ENCODE measurements around the gene NAA11.

NAA11 gene

GRCh38 chr4:79273915-79274314 lies 51.9 kb downstream of the NAA11 start:
- TF ChIP-seq, protein P1, sequence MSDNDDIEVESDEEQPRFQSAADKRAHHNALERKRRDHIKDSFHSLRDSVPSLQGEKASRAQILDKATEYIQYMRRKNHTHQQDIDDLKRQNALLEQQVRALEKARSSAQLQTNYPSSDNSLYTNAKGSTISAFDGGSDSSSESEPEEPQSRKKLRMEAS (IDR thresholded peaks at IDR 0.05; ENCODE audit: low read depth, low read length) = no peak
- TF ChIP-seq POLR2A (IDR thresholded peaks at IDR 0.05; ENCODE audit: extremely low read depth, insufficient read length) (no peak), MYC (IDR thresholded peaks at IDR 0.05; ENCODE audit: low read depth, low read length) (no peak)
- no peak for DNase-seq (ENCODE audit: low read depth)
- no peak overlapping the region for H3K4me3 ChIP-seq (ENCODE audit: low read depth, low read length)

DNA sequence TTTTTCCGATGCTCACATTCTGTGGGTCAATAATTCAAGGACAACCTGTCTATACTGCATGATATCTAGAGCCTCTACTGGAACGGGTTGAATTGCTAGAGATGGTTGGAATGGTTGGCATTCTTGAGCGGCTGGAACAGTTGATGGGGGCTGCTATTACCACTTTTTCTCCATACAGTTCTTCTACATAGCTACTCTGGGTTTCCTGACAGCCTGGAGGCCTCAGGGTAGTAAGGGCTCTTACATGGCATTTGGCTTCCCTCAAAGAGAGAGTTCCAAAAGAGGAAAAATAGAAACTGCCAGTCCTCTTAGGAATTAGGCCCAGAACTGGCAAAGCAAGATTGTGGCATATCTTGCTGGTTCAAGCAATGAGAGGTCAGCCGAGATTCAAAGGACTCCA lies 53.1 kb downstream of the NAA11 start:
- no peak overlapping the region for H3K4me3 ChIP-seq (ENCODE audit: low read depth, low read length)
- DNase-seq (ENCODE audit: low read depth) = no peak
- no peak for TF ChIP-seq POLR2A (IDR thresholded peaks at IDR 0.05; ENCODE audit: extremely low read depth, insufficient read length)
- TF ChIP-seq, protein P1 (IDR thresholded peaks at IDR 0.05; ENCODE audit: low read depth, low read length) = no peak

DNA sequence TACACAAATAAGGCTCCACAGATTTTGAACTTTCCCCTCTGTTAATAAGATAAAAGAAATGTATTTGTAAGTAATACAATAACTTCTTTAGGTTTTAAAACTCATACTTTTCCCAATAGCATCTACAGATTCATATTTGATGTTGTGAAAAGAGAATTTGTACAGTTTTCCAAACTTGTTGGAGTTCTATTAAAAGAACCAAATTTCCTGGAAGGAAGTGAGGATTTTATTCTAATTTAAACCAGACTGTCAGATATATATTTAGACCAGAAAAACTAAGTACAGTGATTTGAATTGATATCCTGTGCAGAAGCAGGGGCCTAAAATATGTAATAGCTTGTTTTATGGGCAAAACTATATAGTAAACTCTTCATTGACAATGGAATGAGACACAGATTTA lies 53.7 kb downstream of the NAA11 start:
- no peak overlapping the region for H3K4me3 ChIP-seq (ENCODE audit: low read depth, low read length)
- DNase-seq (ENCODE audit: low read depth) = no peak
- TF ChIP-seq MYC (IDR thresholded peaks at IDR 0.05; ENCODE audit: low read depth, low read length) (no peak), POLR2A (IDR thresholded peaks at IDR 0.05; ENCODE audit: extremely low read depth, insufficient read length) (no peak)
- TF ChIP-seq, protein P2, sequence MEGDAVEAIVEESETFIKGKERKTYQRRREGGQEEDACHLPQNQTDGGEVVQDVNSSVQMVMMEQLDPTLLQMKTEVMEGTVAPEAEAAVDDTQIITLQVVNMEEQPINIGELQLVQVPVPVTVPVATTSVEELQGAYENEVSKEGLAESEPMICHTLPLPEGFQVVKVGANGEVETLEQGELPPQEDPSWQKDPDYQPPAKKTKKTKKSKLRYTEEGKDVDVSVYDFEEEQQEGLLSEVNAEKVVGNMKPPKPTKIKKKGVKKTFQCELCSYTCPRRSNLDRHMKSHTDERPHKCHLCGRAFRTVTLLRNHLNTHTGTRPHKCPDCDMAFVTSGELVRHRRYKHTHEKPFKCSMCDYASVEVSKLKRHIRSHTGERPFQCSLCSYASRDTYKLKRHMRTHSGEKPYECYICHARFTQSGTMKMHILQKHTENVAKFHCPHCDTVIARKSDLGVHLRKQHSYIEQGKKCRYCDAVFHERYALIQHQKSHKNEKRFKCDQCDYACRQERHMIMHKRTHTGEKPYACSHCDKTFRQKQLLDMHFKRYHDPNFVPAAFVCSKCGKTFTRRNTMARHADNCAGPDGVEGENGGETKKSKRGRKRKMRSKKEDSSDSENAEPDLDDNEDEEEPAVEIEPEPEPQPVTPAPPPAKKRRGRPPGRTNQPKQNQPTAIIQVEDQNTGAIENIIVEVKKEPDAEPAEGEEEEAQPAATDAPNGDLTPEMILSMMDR (IDR thresholded peaks at IDR 0.05; ENCODE audit: low read depth, low read length) = no peak
- TF ChIP-seq, protein P1 (IDR thresholded peaks at IDR 0.05; ENCODE audit: low read depth, low read length) = no peak

- no peak for DNase-seq (ENCODE audit: low read depth)
- no peak for TF ChIP-seq MYC (IDR thresholded peaks at IDR 0.05; ENCODE audit: low read depth, low read length)
- TF ChIP-seq, protein P2 (IDR thresholded peaks at IDR 0.05; ENCODE audit: low read depth, low read length) = no peak
- no peak for TF ChIP-seq POLR2A (IDR thresholded peaks at IDR 0.05; ENCODE audit: extremely low read depth, insufficient read length)
- TF ChIP-seq, protein P1 (IDR thresholded peaks at IDR 0.05; ENCODE audit: low read depth, low read length) = no peak
- H3K4me3 ChIP-seq (ENCODE audit: low read depth, low read length) = no peak overlapping the region
These were observed 58.2 kb downstream of the NAA11 start for GRCh38 chr4:79267671-79268070.

Data from NB4 (cell line).